ENCODE data around the gene INTS6. TPM values are rescaled to one million over a fixed set of nuclear protein-coding genes. Genes with fewer than 3 reads are reported as not detected.

Gene INTS6
- polyA plus RNA-seq, 1 donor (not counting 4 experiments of a cell fraction or from before 2014, with no cell fraction given), result 44.2 TPM

- H3K9me3 ChIP-seq (ENCODE audit: control insufficient read depth, low read depth, low read length), result no peaks in the 10 kb centered on the region
- no peak overlapping the region for H3K4me3 ChIP-seq (ENCODE audit: control insufficient read depth in 2 of 3, extremely low read depth in 1 of 3, insufficient read depth in 2 of 3, low read depth in 1 of 3, low read length in 3 of 3)
- H3K4me1 ChIP-seq (ENCODE audit: control insufficient read depth, extremely low read depth, insufficient read depth, low read length), result no peaks in the 10 kb centered on the region
- no peaks in the 10 kb centered on the region for H3K27me3 ChIP-seq (ENCODE audit: control insufficient read depth, extremely low read depth, insufficient read depth, low read length)
- no peak overlapping the region for H3K27ac ChIP-seq (ENCODE audit: control insufficient read depth, insufficient read depth, low read length)
- FAIRE-seq (no peak), DNase-seq (ENCODE audit: low read depth, low spot score) (no peak)
- H3K36me3 ChIP-seq (ENCODE audit: control insufficient read depth in 2 of 2, extremely low read depth in 1 of 2, insufficient read depth in 2 of 2, low read length in 2 of 2), result peaks cover 0 to 3% of the 10 kb centered on the region in 2 experiments
- peaks cover 5% of the 10 kb centered on the region for H4K20me1 ChIP-seq (ENCODE audit: control insufficient read depth, extremely low read depth, insufficient read depth, low read length)
- dilution Hi-C loops (cut with MboI; ENCODE audit: extremely low pct_ligation_motif_present, low sequenced_read_pairs), result no loop called here
- no peak overlapping the region for H3K4me2 ChIP-seq (ENCODE audit: control insufficient read depth, extremely low read depth, insufficient read depth, low read depth, low read length)
- no peak for TF ChIP-seq EZH2 (IDR thresholded peaks at IDR 0.05; ENCODE audit: low read length)
- TF ChIP-seq, protein P1, sequence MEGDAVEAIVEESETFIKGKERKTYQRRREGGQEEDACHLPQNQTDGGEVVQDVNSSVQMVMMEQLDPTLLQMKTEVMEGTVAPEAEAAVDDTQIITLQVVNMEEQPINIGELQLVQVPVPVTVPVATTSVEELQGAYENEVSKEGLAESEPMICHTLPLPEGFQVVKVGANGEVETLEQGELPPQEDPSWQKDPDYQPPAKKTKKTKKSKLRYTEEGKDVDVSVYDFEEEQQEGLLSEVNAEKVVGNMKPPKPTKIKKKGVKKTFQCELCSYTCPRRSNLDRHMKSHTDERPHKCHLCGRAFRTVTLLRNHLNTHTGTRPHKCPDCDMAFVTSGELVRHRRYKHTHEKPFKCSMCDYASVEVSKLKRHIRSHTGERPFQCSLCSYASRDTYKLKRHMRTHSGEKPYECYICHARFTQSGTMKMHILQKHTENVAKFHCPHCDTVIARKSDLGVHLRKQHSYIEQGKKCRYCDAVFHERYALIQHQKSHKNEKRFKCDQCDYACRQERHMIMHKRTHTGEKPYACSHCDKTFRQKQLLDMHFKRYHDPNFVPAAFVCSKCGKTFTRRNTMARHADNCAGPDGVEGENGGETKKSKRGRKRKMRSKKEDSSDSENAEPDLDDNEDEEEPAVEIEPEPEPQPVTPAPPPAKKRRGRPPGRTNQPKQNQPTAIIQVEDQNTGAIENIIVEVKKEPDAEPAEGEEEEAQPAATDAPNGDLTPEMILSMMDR (optimal IDR thresholded peaks at IDR 0.05 in 1 of 3, IDR thresholded peaks at IDR 0.05 in 1 of 3, conservative IDR thresholded peaks at IDR 0.05 in 1 of 3; ENCODE audit: extremely low read depth in 1 of 3, insufficient read depth in 2 of 3, low read length in 3 of 3), result no peak
- H2AFZ ChIP-seq (ENCODE audit: control insufficient read depth, low read length), result no peak overlapping the region
- peaks cover 89% of the 10 kb centered on the region for H3K79me2 ChIP-seq (ENCODE audit: control insufficient read depth, insufficient read depth, low read length)
- no peaks in the 10 kb centered on the region for H3K9me1 ChIP-seq (ENCODE audit: control insufficient read depth, extremely low read depth, insufficient read depth, low read length)
- no peak overlapping the region for H3K9ac ChIP-seq (ENCODE audit: control insufficient read depth, extremely low read depth, insufficient read depth, low read length)
Measured at GRCh38 chr13:51405176-51405575, 47.7 kb downstream of the INTS6 start.

GRCh38 chr13:51397262-51397941 lies 55.4 kb downstream of the INTS6 start:
- H3K9ac ChIP-seq (ENCODE audit: control insufficient read depth, extremely low read depth, insufficient read depth, low read length), result no peak overlapping the region
- FAIRE-seq, result peak; percentile 44
- H4K20me1 ChIP-seq (ENCODE audit: control insufficient read depth, extremely low read depth, insufficient read depth, low read length), result peaks cover 3% of the 10 kb centered on the region
- H2AFZ ChIP-seq (ENCODE audit: control insufficient read depth, low read length), result no peak overlapping the region
- H3K27me3 ChIP-seq (ENCODE audit: control insufficient read depth, extremely low read depth, insufficient read depth, low read length), result no peaks in the 10 kb centered on the region
- peaks cover 2 to 3% of the 10 kb centered on the region in 2 experiments for H3K36me3 ChIP-seq (ENCODE audit: control insufficient read depth in 2 of 2, extremely low read depth in 1 of 2, insufficient read depth in 2 of 2, low read length in 2 of 2)
- peaks cover 81% of the 10 kb centered on the region for H3K79me2 ChIP-seq (ENCODE audit: control insufficient read depth, insufficient read depth, low read length)
- H3K9me3 ChIP-seq (ENCODE audit: control insufficient read depth, low read depth, low read length), result no peaks in the 10 kb centered on the region
- TF ChIP-seq EZH2 (IDR thresholded peaks at IDR 0.05; ENCODE audit: low read length), result no peak
- dilution Hi-C loops (cut with MboI; ENCODE audit: extremely low pct_ligation_motif_present, low sequenced_read_pairs), result no loop called here
- no peak overlapping the region for H3K4me3 ChIP-seq (ENCODE audit: control insufficient read depth in 2 of 3, extremely low read depth in 1 of 3, insufficient read depth in 2 of 3, low read depth in 1 of 3, low read length in 3 of 3)
- no peaks in the 10 kb centered on the region for H3K9me1 ChIP-seq (ENCODE audit: control insufficient read depth, extremely low read depth, insufficient read depth, low read length)
- H3K4me1 ChIP-seq (ENCODE audit: control insufficient read depth, extremely low read depth, insufficient read depth, low read length), result peaks cover 3% of the 10 kb centered on the region
- no peak overlapping the region for H3K4me2 ChIP-seq (ENCODE audit: control insufficient read depth, extremely low read depth, insufficient read depth, low read depth, low read length)
- no peak for DNase-seq (ENCODE audit: low read depth, low spot score)
- H3K27ac ChIP-seq (ENCODE audit: control insufficient read depth, insufficient read depth, low read length), result no peak overlapping the region

Data from keratinocyte (primary cell).